Measurements from ENCODE around the gene CRYGN.

The CRYGN gene

DNA sequence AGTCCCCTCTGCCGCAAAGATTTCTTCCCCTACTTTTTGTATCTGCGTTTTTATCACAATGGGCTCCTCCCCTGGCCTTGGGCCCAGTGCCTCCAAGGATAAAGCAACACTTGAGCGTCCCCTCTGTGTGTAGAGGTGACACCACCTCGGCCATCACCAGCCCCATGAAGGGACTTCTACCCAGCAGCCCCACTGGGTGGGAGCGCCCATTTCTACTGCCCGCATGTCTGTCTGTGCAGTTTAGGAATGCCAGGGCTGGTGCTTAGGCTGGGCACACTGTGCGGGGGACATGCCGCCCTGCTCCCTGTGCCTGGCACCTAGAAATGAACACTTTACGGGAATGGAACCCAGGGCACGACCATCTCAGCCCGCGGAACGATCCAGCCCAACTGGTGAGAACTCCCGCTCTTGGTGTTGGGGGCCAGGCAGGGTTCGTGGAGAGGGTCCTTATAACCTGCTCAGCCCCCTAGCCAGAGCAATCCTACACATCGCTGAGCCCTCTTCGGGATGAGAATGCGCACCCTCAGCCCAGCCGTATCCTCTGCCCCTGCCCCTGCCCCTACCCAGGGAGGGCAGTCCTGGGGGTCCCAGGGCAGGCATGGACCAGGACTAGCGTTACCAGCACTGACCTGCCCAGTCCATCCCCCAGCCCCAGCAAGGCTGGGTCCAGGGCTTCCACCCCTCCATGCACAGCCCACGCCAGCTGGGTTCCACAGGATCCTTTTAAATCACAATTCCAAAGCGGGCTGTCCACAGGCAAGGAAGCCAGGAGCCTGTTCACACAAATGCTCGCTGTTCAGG lies 12.8 kb downstream of the CRYGN start:
- DNase-seq (ENCODE audit: low read depth, low spot score), result no peak

DNA sequence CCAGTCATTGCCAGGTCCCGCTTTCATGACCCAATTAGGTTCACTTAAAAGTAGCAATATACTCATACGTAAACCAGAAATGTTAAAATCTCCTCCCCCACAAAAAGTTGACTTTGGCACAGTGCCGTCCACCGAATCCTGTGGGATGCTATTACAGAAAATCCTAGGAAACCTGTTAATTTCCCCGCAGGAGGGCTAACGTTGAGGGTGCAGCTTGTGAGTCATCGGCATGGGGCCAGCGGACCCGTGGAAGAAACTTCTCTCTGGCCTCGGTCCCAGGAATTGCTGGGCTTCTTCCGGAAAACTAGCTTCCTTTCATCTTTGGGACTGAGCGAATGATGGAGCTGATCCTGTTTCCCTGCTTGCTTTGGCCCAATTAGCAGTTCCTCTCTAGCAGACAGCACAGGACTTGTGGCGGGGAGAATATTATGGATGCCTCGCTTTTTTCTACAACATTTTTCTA lies 13.5 kb downstream of the CRYGN start:
- peak; percentile 69 for DNase-seq (ENCODE audit: low read depth, low spot score)

DNA sequence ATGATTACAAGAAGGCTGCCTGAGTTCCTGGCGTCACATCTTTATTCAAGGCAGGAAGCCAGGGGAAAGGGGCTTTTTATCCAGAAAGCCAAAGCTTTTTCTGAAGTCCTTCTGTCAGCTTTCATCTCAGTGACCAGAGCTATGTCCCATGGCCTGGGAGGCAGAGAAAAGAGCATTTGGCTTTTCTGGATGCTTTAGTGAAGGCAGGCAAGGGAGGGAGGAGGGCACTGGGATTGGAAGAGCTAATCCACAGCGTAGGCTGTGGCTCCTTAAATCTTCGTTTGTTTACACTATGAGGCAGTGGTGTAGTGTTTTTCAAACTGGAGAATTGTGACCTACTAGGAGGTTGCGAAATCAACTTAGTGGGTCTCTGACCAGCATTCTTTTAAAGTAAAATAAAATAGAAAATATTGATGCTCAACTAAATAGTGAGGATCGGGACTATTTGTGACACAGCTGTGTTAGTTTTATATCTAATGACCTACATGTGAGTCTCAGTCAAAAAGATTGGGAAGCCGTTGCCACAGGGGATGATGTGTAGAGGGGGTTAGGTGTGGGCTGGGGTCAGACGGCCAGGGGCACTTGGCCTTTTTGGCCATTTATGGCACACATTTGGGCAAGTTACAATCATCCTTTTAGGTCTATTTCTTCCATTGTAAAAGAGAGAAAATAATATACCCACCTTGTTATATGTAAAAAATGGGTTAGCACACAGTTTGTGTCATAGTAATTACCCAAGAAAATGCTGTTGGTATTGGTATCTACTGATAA lies 14.1 kb downstream of the CRYGN start:
- DNase-seq (ENCODE audit: low read depth, low spot score), result peak; percentile 55

DNA sequence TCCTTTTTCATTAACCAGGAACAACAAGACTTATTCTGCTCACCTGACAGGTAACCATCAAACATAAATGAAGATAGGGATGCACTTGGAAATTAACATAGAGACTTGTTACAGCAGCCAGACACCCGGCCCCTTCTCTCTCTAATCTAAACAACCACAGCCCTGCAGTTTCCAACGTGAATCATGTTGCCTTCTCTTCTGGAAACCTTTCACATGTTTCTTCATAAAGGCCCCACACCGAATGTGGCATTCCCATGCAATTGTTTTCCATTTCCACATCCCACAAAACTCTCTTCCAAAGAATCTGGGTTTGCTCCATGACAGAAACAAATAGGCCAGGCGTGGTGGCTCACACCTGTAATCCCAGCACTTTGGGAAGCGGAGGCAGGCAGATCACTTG lies 15.1 kb downstream of the CRYGN start:
- DNase-seq (ENCODE audit: low read depth, low spot score), result no peak

DNA sequence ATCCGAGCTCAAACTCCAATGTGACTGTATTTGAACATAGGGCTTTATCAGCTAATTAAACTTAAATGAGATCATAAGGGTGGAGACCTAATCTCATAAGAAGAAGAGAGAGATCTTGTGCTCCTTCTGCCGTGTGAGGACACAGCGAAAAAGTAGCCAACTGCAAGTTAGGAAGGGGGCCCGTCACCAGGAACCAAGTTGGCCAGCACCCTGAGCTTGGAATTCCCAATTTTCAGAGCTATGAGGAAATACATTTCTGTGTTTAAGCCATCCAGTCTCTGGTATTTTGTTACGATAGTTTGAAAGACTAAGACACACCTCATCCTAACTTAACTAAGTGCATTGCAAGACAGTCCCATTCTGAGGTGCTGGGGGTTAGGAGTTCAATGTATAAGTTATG lies 16.0 kb downstream of the CRYGN start:
- no peak for DNase-seq (ENCODE audit: low read depth, low spot score)

DNA sequence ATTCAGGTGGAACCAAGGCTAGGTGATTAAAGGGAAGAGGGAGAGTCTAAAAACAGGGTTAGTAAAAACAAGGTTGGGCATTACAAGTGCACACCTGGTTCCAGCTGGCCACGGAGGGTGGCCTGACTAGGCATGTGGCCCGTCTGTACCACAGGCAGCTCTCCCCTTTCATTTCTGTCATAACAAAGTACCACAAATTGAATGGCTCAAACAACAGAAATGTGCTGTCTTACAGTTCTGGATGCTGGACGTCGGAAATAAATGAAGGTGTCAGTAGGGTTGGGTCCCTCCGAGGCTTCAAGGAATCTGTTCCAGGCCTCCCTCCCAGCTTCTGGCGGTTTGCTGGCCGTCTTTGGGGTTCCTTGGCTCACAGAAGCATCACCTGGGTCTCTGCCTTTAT lies 16.7 kb downstream of the CRYGN start:
- no peak for DNase-seq (ENCODE audit: low read depth, low spot score)

DNA sequence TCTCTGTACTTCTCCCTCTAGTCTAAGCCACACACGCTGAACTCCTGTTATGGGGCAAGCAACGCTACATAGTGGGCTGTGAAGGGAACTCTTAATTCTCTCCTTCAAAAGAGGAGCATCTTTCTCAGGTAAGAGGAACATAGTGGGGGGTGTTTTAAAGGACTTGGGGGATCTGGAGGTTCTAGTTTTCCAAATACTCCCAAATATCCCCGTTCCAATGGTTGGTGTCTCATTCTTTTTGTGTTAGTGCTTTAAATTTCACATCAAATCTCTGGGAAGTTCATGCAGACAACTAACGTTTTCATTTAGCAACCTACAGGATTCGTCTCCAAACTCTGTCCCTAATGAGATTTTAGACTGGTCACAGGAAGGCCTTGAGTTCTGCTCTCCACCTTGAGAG lies 17.7 kb downstream of the CRYGN start:
- DNase-seq (ENCODE audit: low read depth, low spot score), result no peak

DNA sequence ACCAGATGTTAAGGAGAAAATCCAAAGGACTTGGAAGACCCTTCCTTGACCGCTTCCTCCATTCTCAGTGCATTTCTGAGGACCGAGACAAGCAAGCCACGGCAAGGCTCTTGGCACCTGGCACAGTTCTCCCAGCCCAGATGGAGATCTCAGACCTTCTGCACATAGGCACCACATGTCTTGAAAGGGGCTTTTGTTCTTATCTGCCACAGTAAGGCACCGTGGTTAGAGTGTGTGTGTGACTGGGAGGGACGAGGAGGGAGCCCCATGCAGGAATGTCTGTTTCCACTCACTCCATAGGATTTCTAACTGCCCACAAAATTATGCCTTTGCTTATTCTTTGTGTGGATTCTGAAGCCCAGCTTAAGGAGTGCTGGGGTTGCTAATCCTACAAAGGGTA lies 19.8 kb downstream of the CRYGN start:
- DNase-seq (ENCODE audit: low read depth, low spot score), result no peak

DNA sequence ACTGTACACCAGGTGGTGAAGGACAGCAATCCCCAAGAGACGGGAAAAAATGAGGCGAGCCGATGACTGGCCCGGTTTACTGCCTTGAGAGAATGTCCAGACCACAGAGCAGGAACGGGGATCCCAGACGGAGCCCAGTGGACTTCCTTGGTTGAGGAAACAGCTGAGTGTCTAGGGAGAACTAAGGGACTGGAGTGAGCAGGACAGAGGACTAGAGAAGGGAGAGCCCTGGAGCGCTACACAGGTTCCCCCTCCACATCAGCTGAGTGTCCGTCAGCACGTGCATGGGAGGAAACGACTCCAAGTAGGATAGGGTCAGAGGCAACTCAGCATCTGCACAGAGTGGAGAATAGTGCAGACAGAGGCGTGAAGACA lies 23.0 kb downstream of the CRYGN start:
- no peak for DNase-seq (ENCODE audit: low read depth, low spot score)

DNA sequence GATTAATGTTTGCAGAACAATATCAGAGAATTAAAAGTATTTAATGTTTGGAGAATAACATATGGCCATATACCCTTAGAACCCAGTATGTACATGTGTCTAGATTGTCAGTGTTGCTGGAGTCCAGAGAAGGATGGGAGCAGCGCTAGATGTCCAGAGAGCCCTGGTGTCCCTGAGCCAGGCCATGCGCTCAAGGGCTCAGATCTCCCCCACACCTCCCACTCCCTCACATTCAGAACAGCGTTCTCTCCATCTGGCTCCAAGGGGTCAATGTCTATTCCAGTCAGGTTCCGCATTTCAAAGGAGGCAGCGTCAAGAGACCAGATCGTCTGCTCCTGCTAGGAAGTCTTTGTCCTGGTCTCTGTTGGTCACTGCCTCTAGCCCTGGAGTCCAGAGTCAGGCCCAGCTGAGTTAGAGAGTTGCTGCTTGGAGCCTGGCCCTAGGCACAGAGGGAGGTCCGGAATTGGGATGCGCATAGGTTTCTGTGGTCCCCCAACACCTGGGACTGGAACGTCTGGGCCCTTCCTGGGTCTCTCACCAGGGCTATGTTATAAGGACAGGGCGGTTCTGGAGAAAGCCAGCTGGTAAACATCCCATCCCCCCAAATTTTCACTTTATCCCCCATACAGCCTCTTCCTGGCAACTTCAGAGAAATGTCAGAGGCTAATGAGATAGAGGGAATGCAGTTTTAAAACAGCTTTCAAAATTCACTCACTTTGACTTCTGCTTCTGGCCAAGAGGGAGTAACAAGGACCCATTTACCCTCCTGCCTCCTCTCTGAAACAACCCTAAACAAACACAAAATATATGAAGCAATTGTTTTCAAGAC lies 23.6 kb downstream of the CRYGN start:
- no peak for DNase-seq (ENCODE audit: low read depth, low spot score)

DNA sequence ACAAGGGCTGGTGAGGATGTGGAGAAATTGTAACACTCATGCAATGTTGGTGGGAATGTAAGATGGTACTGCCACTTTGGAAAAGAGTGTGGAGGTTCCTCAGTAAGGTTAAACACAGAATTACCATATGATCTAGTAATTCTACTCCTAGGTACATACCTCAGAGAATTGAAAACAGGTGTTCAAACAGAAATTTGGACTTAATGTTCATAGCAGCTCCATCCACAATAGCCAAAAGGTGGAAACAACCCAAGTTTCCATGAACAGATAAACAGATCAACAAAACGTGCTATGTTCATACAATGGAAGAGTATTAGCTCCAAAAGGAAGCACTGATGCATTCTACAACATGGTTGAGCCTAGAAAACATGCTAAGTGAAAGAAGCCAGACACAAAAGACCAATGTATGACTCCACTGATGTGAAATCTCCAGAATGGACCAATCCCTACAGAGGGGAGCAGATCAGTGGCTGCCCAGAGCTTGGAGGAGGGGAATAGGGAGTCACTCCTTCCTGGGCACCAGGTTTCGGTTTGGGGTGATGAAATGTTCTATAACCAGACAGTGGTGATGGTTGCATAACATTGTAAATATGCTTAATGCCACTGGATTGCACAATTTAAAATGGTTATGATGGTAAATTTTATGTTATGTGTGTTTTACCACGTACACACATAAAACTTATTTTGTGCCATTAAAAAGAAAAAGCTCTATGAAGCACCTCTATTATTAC lies 24.4 kb downstream of the CRYGN start:
- DNase-seq (ENCODE audit: low read depth, low spot score), result no peak

DNA sequence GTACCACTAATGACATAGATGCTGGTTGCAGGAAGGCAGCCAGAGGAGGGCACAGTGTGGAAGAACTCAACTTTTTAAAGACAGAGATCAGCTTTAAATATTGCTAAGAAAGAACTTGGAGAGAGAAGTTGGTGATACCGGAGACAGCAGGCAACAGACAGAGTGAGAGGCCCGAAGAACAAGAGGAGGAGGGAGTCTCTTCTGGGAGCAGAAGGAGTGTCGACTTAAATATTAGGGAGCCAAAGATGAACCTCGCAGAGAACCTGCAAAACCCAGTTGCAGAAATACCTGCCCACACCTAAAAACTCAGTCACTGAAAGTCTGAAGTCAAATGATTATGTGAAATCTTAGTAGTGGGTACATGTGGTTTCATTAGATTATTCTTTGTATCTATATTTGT lies 26.7 kb downstream of the CRYGN start:
- no peak for DNase-seq (ENCODE audit: low read depth, low spot score)

DNA sequence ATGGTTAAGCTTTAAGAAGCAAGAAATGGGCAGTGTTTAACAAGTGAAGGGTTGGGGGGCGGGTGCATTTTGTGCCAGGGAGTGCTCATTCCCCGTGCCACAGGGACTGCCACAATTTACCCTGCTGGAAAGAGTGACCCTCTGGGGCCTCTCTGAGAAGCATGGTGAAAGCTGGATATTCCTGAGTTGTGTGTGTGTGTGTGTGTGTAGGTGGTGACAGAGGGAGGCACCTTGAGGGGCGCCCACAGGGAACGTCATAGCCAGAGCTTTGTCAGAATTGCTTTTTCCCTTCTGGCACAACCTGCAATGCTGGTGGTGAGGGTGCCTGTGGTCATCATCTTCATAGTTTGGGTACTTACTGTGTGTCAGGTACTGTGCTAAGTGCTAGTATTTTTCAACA lies 27.6 kb downstream of the CRYGN start:
- no peak for DNase-seq (ENCODE audit: low read depth, low spot score)

DNA sequence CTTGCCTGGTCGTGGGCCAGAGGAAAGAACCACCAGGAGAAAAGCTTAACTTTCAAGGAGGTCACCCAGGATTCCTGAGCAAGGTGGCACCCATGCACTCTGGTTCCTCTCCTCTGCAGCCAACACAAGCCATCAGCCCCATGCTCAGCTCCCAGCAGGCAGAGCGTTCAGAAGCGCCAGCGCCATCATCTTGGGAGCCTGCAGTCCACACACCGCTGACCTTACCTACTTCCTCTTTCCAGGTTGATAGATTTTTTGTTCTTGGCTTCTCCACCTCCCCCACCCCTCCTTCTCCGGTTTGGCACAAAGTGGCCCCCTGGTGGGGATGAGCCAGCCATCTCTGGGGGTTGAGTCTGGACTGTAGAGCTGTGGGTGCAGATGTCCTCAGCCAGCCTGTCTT lies 28.4 kb downstream of the CRYGN start:
- DNase-seq (ENCODE audit: low read depth, low spot score), result no peak

DNA sequence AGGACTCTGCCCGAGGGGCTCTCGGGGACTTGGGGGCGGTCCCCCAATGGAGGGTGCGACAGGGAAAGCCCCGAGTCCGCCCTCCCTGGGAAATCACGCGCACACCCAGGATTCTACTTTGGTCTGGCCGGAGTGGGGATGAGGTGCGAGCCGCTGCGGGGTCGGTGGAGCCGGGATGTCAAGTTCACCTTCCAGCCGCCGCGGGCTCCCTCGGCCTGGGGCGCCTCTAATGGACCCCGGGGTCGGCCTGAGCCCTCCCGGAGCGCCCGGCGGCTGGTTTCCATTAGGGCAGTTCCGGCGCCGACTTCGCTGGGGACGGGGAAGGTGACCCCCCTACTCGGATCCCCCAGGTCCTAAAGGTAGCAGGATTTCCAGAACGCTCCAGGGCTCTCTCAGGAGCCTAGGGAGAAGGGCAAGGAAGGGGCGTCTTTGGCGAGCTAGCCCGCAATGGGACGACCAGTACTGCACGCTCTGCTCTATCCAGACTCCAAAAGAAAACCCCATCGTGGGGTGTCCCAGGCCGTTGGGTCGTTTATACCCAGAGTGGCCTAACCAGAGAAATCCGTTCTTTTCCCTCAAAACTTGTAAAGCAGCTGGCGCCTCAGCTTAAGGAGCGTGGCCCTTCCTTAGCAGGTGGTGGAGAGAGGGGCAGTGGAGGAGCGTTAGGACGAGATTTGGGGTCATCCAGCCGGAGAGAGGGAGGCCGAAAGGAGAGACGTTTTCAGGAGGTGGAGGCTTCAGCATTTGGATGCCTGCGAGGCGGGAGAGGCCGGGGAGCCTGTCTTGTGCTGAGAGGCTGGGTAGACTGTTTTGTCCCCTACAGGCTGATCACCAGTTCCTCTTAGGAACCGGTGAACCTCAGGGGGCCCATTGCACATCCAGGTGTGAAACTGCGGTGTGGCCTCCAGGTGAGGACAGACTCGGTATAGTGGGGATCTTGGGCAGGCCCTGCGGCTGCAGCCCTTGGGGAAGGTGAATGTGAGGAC lies 29.2 kb downstream of the CRYGN start:
- DNase-seq (ENCODE audit: low read depth, low spot score), result no peak

DNA sequence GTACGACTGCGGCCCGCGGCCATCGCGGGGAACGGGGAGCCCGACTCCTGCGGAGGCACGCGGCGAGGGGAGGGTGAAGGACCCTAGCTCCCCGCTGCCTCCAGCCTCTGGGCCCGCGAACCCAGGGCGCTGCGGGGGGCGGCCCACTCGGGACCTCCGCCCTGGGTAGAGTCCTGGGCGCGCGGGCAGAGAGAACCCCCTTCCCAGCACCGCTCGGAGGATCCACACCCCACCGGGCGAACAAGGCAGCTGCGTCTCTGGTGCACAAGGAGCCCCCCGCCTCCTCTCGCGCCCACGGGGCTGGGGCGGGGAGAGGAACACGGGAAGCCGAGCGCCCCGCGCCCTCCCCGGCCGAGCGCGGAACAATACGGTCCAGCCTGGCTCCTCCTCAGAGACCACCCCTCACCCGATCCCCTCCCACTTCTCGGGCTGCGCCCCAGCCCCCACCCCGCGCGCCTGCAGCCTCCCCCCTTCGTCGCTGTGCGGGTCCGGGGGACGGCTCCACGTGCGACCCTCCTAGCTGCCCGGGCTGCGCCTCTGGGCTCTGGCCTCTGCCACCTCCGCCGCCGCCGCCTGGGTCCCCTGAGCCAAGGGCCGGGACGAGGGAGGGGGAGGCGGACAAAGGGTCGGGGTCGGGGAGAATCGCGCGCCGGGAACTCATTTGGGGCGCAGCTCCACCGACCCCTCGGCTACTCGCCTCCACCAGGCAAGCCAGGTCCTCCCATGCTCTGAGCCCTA lies 30.1 kb downstream of the CRYGN start, which contains the start of gene WDR86:
TSS of gene WDR86 (minus strand) at position 372 of the 738 bp plus-strand sequence. CDS start 449 bp downstream, outside the sequence.
- DNase-seq (ENCODE audit: low read depth, low spot score), result no peak

DNA sequence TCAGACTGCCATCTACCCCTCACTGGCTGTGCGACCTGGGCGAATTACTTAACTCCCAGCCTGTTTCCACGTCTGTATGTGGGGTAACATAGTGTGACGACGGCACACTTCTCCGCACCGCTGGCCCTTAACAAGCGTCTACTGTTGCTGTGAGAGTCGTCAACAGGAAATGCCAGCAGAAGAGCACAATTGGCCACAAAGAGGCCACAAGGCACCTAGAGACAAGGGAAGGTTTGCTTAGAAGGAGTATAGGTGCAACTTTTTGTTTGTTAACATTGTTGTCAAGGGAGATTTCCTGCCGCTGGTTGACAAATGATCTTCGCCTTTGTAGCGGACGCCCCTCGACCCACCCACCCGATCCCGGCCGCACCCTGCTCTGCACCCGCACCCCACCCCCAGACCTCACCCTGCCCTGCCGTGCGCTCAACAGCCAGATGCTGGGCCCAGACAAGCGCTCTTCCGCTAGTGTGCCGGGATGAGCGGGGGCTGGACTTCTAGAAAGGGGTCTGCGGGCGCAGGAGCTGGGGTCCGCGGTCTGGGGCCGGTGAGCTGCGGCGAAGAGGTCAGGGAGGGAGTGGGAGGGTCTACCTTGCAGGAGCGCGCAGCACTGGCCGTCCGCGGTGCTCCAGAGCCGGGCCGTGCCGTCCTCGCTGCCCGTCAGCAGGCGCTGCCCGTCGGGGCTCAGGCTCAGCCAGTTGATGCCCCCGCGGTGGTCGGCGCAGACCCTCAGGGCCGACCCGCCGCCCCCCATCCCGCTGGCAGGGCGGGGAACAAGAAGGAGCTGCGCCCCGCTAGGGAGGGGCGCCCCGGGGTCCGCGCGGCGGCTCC lies 30.9 kb downstream of the CRYGN start:
- DNase-seq (ENCODE audit: low read depth, low spot score), result no peak

DNA sequence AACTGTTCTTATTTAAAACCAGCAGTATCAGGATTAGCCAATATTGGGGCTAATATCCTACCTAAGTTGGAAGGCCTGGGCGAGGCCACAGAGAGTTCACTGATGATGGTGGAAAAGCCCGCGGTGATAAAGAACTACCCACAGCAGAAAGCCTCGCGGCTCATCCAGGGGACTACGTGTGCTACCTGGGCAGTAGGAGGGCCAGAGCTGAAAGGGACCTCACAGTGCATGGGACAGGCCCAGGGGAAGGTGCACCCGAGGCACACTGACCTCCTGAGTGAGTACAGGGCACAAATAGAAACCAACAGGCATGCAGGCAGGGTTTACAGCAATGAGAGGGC lies 31.5 kb downstream of the CRYGN start:
- no peak for DNase-seq (ENCODE audit: low read depth, low spot score)

Measured in brain pericyte (primary cell).